HepG2 (cell line): Measurements from ENCODE around the gene ZNF780B.

Experiments used
- REL ChIP-seq: sonication (generic); formaldehyde crosslinking; conservative IDR thresholded peaks from 2 replicates; pipeline ENCODE4 v1.8.0; 2022; ENCODE audit warnings: mild to moderate bottlenecking, missing genetic modification reagents, moderate library complexity
- ZMAT3 ChIP-seq: sonication (generic); formaldehyde crosslinking; conservative IDR thresholded peaks from 2 replicates; pipeline ENCODE4 v1.7.0; 2021; ENCODE audit warnings: missing genetic modification reagents
- ZNF292 ChIP-seq: sonication (generic); formaldehyde crosslinking; IDR thresholded peaks from 2 replicates; pipeline ENCODE4 v1.8.1; 2022; ENCODE audit warnings: mild to moderate bottlenecking, low read depth, missing genetic modification reagents, borderline replicate concordance
- TF ChIP-seq, protein P1 (sequence below): sonication (generic); formaldehyde crosslinking; IDR thresholded peaks from 2 replicates; pipeline ENCODE4 v1.5.0; 2020; ENCODE audit warnings: mild to moderate bottlenecking, missing genetic modification reagents, moderate library complexity
- TF ChIP-seq, protein P2 (sequence below): fragments of 450-650 bp; IDR thresholded peaks from 2 replicates; pipeline ENCODE4 v1.6.1; 2017

DNA sequence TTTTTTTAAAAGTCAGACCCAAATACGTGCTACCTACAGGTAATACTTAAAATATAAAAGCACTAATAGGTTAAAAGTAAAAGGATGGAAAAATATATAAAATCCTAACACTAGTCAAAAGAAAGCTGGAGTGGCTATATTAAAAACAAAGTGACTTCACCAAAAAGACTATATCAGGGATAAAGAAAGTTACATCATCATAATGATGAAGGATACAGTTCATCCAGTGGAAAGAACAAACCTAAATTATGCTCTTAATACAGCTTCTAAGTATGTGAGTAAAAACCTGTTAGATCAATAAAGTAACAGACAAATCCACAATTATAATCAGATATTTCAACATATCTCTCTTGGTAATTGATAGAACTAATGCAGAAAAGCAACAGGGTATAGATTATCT, 1.1 kb upstream of the ZNF780B start:
- TF ChIP-seq, protein P1, sequence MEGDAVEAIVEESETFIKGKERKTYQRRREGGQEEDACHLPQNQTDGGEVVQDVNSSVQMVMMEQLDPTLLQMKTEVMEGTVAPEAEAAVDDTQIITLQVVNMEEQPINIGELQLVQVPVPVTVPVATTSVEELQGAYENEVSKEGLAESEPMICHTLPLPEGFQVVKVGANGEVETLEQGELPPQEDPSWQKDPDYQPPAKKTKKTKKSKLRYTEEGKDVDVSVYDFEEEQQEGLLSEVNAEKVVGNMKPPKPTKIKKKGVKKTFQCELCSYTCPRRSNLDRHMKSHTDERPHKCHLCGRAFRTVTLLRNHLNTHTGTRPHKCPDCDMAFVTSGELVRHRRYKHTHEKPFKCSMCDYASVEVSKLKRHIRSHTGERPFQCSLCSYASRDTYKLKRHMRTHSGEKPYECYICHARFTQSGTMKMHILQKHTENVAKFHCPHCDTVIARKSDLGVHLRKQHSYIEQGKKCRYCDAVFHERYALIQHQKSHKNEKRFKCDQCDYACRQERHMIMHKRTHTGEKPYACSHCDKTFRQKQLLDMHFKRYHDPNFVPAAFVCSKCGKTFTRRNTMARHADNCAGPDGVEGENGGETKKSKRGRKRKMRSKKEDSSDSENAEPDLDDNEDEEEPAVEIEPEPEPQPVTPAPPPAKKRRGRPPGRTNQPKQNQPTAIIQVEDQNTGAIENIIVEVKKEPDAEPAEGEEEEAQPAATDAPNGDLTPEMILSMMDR (CRISPR knock-in tag): no peak
- TF ChIP-seq, protein P2, sequence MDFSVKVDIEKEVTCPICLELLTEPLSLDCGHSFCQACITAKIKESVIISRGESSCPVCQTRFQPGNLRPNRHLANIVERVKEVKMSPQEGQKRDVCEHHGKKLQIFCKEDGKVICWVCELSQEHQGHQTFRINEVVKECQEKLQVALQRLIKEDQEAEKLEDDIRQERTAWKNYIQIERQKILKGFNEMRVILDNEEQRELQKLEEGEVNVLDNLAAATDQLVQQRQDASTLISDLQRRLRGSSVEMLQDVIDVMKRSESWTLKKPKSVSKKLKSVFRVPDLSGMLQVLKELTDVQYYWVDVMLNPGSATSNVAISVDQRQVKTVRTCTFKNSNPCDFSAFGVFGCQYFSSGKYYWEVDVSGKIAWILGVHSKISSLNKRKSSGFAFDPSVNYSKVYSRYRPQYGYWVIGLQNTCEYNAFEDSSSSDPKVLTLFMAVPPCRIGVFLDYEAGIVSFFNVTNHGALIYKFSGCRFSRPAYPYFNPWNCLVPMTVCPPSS: no peak
- TF ChIP-seq ZMAT3 (CRISPR knock-in tag) (no peak), REL (CRISPR knock-in tag) (no peak), ZNF292 (CRISPR knock-in tag) (no peak)
